ENCODE measurements around the gene ADIPOR1.
"Not testable (repeated sequence)": the region's sequence is repeated elsewhere in the genome, so short reads cannot be mapped to it uniquely, and the experiment has no call there.

Gene ADIPOR1

GRCh38 chr1:202968351-202968750 lies 10.2 kb upstream of the ADIPOR1 start:
- DNase-seq, result no peak

- no peak for DNase-seq
Observed at GRCh38 chr1:202967684-202968281, 9.7 kb upstream of the ADIPOR1 start.

DNA sequence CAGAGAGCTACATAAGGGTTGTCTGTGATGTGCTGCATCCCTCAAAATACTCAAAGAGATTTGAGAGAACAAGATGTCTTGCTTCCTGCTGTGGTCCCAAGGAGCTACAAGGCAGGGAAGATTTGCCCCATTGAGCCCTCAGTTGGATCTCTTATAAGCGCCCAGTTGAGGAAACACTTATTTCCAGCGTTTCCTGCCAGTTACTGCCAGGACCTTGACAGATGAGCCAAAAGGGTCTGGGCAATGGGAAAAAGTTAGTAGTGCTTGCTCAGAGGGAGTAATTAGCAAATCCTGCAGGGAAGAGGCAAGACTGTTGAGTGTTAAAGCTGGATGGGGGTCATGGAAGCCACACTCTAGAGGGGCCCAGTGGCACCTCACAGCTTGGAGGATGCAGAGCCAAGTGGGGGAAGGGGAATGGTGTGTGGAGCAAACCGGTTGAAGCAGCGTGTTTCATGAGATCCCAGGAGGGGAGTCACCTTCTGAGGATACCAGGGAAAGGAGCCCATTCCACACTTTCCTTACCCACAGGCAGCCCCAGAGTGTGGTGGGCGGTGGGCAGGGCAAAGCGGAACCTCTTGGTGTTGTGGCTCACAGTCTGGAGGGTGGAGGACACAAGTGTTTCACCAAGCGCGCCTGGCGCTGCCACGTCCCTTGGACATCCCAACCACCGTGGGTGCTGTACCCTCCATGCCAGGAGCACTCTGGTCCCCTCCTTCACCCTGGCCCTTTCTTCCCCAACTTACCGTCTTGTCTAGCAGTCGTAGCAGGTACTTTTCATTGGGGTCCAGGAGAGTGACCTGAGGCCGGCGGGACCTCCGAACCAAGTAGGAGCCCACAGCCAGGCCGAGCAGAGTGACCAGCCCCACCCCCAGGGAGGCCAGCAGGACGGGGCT lies 8.1 kb upstream of the ADIPOR1 start:
- DNase-seq, result peak in 1 of 2 experiments; percentile 24

- DNase-seq, result no peak
Observed at GRCh38 chr1:202965422-202965821, 7.3 kb upstream of the ADIPOR1 start.

GRCh38 chr1:202964791-202965410 lies 6.8 kb upstream of the ADIPOR1 start:
- DNase-seq, result no peak

GRCh38 chr1:202961220-202961880 lies 3.2 kb upstream of the ADIPOR1 start:
- no peak for DNase-seq

GRCh38 chr1:202959276-202959620 lies 1.1 kb upstream of the ADIPOR1 start:
- no peak for DNase-seq

- no peak for DNase-seq
Observed at GRCh38 chr1:202958544-202959275, 598 bp upstream of the ADIPOR1 start.

GRCh38 chr1:202956969-202957368 lies 1.1 kb downstream of the ADIPOR1 start:
- DNase-seq, result no peak

DNA sequence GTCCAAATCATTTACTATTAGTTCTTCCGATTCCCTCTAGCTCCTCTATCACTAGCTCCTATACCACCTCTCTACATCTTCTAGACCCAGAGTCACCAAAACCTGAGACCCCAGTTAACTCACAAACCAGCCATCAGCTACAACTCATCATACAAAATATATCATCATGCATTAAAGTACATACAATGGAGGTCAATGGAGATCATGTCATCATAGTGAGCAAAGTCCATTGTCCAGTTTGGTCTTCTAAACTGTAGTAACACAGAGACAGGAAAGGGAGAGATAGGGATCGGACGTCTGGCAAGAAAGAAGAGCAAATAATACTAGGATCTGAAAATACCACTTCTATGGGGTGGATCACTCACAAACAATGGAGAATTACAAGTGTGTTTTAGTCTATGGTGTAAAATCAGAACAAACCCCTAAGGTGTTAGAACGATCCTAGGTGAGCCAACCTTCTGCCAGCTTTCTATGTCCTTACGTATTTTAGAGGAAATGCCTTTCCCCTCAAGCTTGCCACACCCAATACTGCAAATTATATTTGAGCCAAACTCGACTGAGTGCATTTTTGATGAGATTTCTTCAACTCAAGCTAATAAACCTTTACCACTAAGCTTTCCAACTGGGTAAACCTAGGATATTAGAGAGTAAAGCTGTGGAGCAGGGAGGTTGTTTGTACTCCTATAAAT lies 3.9 kb downstream of the ADIPOR1 start:
- DNase-seq, result no peak

DNA sequence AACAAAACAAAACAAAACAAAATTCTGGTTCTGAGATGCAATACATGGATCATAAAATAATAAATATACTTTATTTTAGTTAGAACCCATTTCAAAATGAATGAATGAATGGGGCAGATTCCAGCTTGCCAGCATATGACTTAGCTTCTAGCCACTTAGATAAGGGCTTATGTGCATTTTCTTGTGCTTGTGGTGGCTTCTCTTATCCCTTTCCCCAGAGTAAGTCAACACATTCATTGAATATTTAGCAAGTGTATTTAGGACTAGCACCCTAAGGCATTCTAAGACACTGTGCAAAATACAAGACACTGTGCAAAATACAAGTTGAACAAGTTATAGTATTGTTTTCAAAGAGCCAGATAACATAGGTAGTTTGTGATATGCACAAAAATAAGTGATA lies 4.7 kb downstream of the ADIPOR1 start:
- DNase-seq, result no peak

- DNase-seq, result no peak
Observed at GRCh38 chr1:202952818-202953217, 5.3 kb downstream of the ADIPOR1 start.

DNA sequence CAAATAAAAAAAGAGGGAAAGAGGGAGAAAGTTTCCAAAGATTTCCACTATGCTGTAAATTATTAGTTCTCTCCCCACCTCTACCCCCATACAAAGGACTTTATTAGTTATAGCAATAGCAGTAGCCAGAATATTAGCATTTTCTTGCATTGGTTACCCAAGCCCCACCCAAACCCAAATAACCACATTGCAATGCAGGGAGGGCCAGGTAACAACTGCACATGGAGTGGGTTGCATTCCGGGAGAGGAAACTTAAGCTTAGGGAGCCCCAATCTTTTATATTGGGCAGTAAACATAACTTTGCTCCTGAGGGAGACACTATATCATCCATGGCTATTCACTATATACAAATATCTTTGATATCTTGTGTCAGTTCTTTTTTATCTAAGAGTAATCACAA lies 6.0 kb downstream of the ADIPOR1 start:
- no peak for DNase-seq

DNA sequence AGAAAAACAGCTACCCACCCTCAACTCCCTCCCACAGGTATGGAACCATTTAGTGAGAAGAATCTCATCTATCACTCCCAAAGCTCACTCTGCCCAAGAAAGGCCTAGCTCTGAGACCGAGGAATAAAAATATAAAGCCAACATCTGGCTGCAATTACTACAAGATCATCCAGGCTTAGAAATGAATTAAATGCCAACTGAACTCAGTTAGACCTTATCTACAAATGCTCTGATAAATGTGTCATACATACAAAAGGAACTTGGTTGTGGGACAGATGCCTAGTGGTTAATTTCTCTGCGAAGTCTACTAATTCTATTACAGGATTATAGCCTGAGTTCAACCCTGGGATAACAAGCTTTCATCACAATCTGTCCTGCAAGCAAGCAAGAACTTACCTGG lies 6.7 kb downstream of the ADIPOR1 start:
- no peak for DNase-seq

DNA sequence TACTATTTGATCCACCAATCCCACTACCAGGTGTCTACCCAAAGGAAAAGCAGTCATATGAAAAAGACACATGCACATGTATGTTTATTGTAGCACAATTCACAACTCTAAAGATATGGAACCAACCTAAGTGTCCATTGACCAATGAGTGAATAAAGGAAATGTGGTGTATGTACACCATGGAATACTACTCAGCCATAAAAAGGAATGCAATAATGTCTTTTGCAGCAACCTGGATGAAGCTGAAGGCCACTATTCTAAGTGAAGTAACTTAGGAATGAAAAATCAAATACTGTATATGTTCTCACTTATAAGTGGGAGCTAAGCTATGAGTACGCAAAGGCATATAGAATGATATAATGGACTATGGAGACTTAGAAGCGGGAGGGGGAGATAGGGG lies 12.6 kb downstream of the ADIPOR1 start:
- no peak for DNase-seq

- no peak for DNase-seq
Observed at GRCh38 chr1:202944438-202944921, 13.6 kb downstream of the ADIPOR1 start.

GRCh38 chr1:202942426-202942825 lies 15.7 kb downstream of the ADIPOR1 start:
- DNase-seq, result no peak

DNA sequence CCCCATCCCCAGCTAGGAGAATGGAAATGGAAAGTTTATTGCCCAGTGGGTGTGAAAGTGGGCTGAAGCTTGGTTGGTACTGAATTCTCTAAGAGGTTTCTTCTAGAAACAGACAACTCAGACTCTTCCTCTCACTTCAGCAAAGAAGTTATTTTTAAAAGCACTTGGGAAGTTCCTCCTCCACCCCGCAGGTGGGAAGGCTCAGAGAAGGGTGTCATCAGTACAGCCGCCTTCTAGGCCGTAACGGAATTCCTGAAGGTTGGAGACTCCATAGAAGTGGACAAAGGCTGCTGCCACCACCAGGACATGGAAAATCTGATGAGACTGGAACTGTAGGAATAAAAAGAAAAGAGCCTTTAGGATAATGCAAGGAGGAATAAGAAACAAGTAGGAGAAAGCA lies 16.7 kb downstream of the ADIPOR1 start:
- no peak for DNase-seq

DNA sequence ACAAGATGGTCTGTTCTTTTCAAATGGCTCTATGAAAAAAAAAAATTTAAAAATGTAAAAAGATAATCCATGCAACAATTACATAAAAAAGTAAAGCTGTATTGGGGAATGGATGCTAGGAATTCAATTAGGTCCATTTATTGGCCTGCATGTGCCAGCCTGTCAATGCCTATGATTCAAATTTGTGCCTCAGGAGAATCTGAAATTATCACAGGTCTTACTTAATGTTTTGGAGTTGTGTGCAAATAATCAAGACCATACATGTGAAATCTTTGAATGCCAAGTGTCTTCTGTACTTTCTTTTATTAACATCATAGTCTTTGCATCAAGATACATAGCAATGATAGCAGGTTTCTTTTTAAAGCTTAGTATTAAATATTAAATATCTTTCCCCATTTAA lies 17.6 kb downstream of the ADIPOR1 start:
- no peak for DNase-seq

DNA sequence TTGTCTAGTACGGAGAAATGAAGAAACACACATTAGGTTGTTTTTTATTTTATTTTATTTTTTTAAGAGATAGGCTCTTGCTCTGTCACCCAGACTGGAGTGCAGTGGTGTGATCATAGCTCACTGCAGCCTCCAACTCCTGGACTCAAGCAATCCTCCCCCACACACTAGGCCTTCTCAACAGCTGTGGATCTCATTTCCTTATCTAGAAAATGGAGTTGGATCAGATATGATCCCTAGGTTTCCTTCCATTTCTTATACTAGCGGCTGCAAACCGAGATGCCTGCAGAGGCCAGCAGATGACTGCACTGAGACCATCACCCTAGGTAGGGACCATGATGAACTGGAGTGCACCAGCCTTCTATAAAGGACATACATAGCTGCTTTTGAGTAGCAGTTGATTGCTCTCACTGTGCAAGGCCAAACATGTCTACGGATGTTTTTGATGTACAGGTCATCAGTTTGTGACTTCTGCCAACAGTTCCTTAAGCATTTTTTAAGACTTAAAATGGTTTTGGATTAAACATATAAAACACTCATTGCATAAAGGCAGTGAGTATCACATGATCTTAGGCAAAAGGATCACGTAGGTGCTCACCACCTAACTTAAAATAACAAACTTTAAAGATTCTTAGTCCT lies 19.7 kb downstream of the ADIPOR1 start:
- no peak for DNase-seq

- DNase-seq, result not testable (repeated sequence)
Observed at GRCh38 chr1:202936409-202936808, 21.7 kb downstream of the ADIPOR1 start.

DNA sequence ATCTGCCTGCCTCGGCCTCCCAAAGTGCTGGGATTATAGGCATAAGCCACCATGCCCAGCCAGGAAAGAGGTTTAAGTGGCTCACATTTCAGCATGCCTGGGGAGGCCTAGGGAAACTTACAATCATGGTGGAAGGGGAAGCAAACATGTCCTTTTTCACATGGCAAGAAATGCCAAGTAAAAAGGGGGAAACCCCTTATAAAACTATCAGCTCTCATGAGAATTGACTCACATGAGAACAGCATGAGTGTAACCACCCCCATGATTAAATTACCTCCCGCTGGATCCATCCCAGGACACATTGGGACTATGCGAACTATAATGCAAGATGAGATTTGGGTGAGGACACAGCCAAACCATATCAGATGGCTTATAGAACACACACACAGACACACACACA lies 22.3 kb downstream of the ADIPOR1 start:
- DNase-seq, result no peak
